ENCODE results near the gene COBL.

Gene COBL

GRCh38 chr7:51102828-51103227 lies 213.8 kb downstream of the COBL start:
- no peak for DNase-seq (ENCODE audit: extremely low spot score)
- CTCF ChIA-PET = no interaction called here
- POLR2A ChIA-PET = no interaction called here
- TF ChIP-seq SUZ12 (IDR thresholded peaks at IDR 0.05) (no peak), ELF4 (IDR thresholded peaks at IDR 0.05) (no peak), HDGF (IDR thresholded peaks at IDR 0.05; ENCODE audit: borderline replicate concordance) (no peak), CTBP1 (IDR thresholded peaks at IDR 0.05; ENCODE audit: borderline replicate concordance) (no peak), PKNOX1 (IDR thresholded peaks at IDR 0.05) (no peak), ARNT (IDR thresholded peaks at IDR 0.05) (no peak), L3MBTL2 (conservative IDR thresholded peaks at IDR 0.05) (no peak), LEF1 (IDR thresholded peaks at IDR 0.05; ENCODE audit: borderline replicate concordance) (no peak), FOXM1 (IDR thresholded peaks at IDR 0.05; ENCODE audit: borderline replicate concordance) (no peak), FOXK2 (IDR thresholded peaks at IDR 0.05) (no peak), BHLHE40 (IDR thresholded peaks at IDR 0.05; ENCODE audit: borderline replicate concordance) (no peak), SP1 (IDR thresholded peaks at IDR 0.05) (no peak), FOXA1 (IDR thresholded peaks at IDR 0.05) (no peak), ZNF384 (IDR thresholded peaks at IDR 0.05) (no peak)

- ChIA-PET POLR2A (no interaction called here), CTCF (interaction anchor here (0.6 kb wide), 1 partner anchor 15 kb away, joined by 9 read pairs; no protein-coding TSS in a partner anchor)
- no peak for DNase-seq (ENCODE audit: extremely low spot score)
- no peak for TF ChIP-seq ZNF384 (IDR thresholded peaks at IDR 0.05)
Measured at GRCh38 chr7:51101111-51101757, 215.4 kb downstream of the COBL start.

- TF ChIP-seq FOXA1 (IDR thresholded peaks at IDR 0.05) = no peak
- TF ChIP-seq HDGF (IDR thresholded peaks at IDR 0.05; ENCODE audit: borderline replicate concordance) = no peak
- TF ChIP-seq ZNF384 (IDR thresholded peaks at IDR 0.05) = no peak
- no peak for TF ChIP-seq PKNOX1 (IDR thresholded peaks at IDR 0.05)
- no peak for TF ChIP-seq NFRKB (IDR thresholded peaks at IDR 0.05)
- no peak for TF ChIP-seq TARDBP (IDR thresholded peaks at IDR 0.05)
- POLR2A ChIA-PET = no interaction called here
- CTCF ChIA-PET = no interaction called here
- no peak for DNase-seq (ENCODE audit: extremely low spot score)
Measured at GRCh38 chr7:51090411-51090810, 226.2 kb downstream of the COBL start.

GRCh38 chr7:51085034-51085692 lies 231.4 kb downstream of the COBL start:
- DNase-seq (ENCODE audit: extremely low spot score) = no peak
- TF ChIP-seq FOXA1 (IDR thresholded peaks at IDR 0.05) (no peak), ELF4 (IDR thresholded peaks at IDR 0.05) (no peak), ARNT (IDR thresholded peaks at IDR 0.05) (no peak), NFRKB (IDR thresholded peaks at IDR 0.05) (no peak), FOXK2 (IDR thresholded peaks at IDR 0.05) (no peak), ZNF384 (IDR thresholded peaks at IDR 0.05) (no peak), TARDBP (IDR thresholded peaks at IDR 0.05) (no peak), FOXM1 (IDR thresholded peaks at IDR 0.05; ENCODE audit: borderline replicate concordance) (no peak), SP1 (IDR thresholded peaks at IDR 0.05) (no peak), HDGF (IDR thresholded peaks at IDR 0.05; ENCODE audit: borderline replicate concordance) (no peak), BHLHE40 (IDR thresholded peaks at IDR 0.05; ENCODE audit: borderline replicate concordance) (no peak), SUZ12 (IDR thresholded peaks at IDR 0.05) (no peak), L3MBTL2 (conservative IDR thresholded peaks at IDR 0.05) (no peak), LEF1 (IDR thresholded peaks at IDR 0.05; ENCODE audit: borderline replicate concordance) (no peak), PKNOX1 (IDR thresholded peaks at IDR 0.05) (no peak), CTBP1 (IDR thresholded peaks at IDR 0.05; ENCODE audit: borderline replicate concordance) (no peak)
- ChIA-PET CTCF (interaction anchor here (0.7 kb wide), 1 partner anchor 17 kb away, joined by 3 read pairs; no protein-coding TSS in a partner anchor), POLR2A (no interaction called here)

- TF ChIP-seq HDGF (IDR thresholded peaks at IDR 0.05; ENCODE audit: borderline replicate concordance) (no peak), FOXK2 (IDR thresholded peaks at IDR 0.05) (no peak), ARNT (IDR thresholded peaks at IDR 0.05) (no peak), ZNF384 (IDR thresholded peaks at IDR 0.05) (no peak), NFRKB (IDR thresholded peaks at IDR 0.05) (no peak), L3MBTL2 (conservative IDR thresholded peaks at IDR 0.05) (no peak), ELF4 (IDR thresholded peaks at IDR 0.05) (no peak), SP1 (IDR thresholded peaks at IDR 0.05) (no peak), BHLHE40 (IDR thresholded peaks at IDR 0.05; ENCODE audit: borderline replicate concordance) (no peak)
- ChIA-PET POLR2A (no interaction called here), CTCF (no interaction called here)
- no peak for DNase-seq (ENCODE audit: extremely low spot score)
Measured at GRCh38 chr7:51084121-51084520, 232.5 kb downstream of the COBL start.

- DNase-seq (ENCODE audit: extremely low spot score) = no peak
- ChIA-PET POLR2A (no interaction called here), CTCF (no interaction called here)
- TF ChIP-seq SUZ12 (IDR thresholded peaks at IDR 0.05) = no peak
- TF ChIP-seq FOXM1 (IDR thresholded peaks at IDR 0.05; ENCODE audit: borderline replicate concordance) = no peak
- TF ChIP-seq ELF4 (IDR thresholded peaks at IDR 0.05) = no peak
- no peak for TF ChIP-seq TARDBP (IDR thresholded peaks at IDR 0.05)
Measured at GRCh38 chr7:51082940-51083533, 233.6 kb downstream of the COBL start.
